ENCODE measurements around the gene GIMAP6. TPM values are rescaled to one million over a fixed set of nuclear protein-coding genes. Genes with fewer than 3 reads are reported as not detected.
"Not testable (repeated sequence)": the region's sequence is repeated elsewhere in the genome, so short reads cannot be mapped to it uniquely, and the experiment has no call there.

The GIMAP6 gene
- total and polyA plus RNA-seq, 7 donors: 5.8 to 25.0 (median 12.2) TPM

- H3K27ac ChIP-seq: no peak overlapping the region
- no peak for DNase-seq
- H3K27me3 ChIP-seq: no peaks in the 10 kb centered on the region
- TF ChIP-seq, protein P1, sequence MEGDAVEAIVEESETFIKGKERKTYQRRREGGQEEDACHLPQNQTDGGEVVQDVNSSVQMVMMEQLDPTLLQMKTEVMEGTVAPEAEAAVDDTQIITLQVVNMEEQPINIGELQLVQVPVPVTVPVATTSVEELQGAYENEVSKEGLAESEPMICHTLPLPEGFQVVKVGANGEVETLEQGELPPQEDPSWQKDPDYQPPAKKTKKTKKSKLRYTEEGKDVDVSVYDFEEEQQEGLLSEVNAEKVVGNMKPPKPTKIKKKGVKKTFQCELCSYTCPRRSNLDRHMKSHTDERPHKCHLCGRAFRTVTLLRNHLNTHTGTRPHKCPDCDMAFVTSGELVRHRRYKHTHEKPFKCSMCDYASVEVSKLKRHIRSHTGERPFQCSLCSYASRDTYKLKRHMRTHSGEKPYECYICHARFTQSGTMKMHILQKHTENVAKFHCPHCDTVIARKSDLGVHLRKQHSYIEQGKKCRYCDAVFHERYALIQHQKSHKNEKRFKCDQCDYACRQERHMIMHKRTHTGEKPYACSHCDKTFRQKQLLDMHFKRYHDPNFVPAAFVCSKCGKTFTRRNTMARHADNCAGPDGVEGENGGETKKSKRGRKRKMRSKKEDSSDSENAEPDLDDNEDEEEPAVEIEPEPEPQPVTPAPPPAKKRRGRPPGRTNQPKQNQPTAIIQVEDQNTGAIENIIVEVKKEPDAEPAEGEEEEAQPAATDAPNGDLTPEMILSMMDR (IDR thresholded peaks at IDR 0.05): no peak
- TF ChIP-seq POLR2AphosphoS5 (IDR thresholded peaks at IDR 0.05): no peak
- TF ChIP-seq EP300 (IDR thresholded peaks at IDR 0.05): no peak
- TF ChIP-seq POLR2A (IDR thresholded peaks at IDR 0.05): no peak
- H3K9me3 ChIP-seq: no peaks in the 10 kb centered on the region
- H3K4me3 ChIP-seq: no peak overlapping the region
- no peaks in the 10 kb centered on the region for H3K36me3 ChIP-seq
- H3K4me1 ChIP-seq: no peaks in the 10 kb centered on the region
- 87 to 93% methylated on average over 3 of the region's 3 CpGs for WGBS, 2 donors
- intact Hi-C loops (cut with DNase I): no loop called here
These were observed 12.1 kb downstream of the GIMAP6 start for GRCh38 chr7:150620061-150620460.

- H3K4me3 ChIP-seq; H3K27ac ChIP-seq; H3K36me3 ChIP-seq; H3K4me1 ChIP-seq; intact Hi-C loops (cut with DNase I); DNase-seq; H3K27me3 ChIP-seq; H3K9me3 ChIP-seq: not testable (repeated sequence)
- 65 to 74% methylated on average over 5 of the region's 5 CpGs for WGBS, 2 donors
These were observed 16.9 kb downstream of the GIMAP6 start for GRCh38 chr7:150615221-150615755.

GRCh38 chr7:150614426-150614825, 17.8 kb downstream of the GIMAP6 start:
- WGBS, 2 donors: 89 to 91% methylated on average over 1 of the region's 1 CpG
- H3K27me3 ChIP-seq; H3K4me1 ChIP-seq; intact Hi-C loops (cut with DNase I); H3K36me3 ChIP-seq; H3K4me3 ChIP-seq; H3K27ac ChIP-seq; DNase-seq; H3K9me3 ChIP-seq: not testable (repeated sequence)

DNA sequence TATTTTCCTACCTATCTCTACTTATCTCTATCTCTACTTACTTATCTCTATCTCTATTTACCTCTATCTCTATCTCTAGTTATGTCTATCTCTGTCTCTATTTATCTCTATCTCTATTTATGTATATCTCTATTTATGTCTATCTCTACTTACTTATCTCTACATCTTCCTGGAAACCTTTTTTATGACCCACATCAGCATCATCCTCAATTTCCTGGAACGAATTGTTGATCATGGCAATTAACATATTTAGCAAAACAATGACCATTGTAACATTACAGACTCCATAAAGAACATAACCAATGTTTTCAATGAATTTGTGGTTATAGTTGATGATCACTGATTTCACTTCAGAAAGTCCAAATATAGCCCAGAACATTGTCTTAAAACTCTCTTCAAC, 18.3 kb downstream of the GIMAP6 start:
- Histone ChIP-seq H3K4me3 (no peak overlapping the region), H3K36me3 (no peaks in the 10 kb centered on the region), H3K9me3 (no peaks in the 10 kb centered on the region), H3K4me1 (no peaks in the 10 kb centered on the region), H3K27me3 (no peaks in the 10 kb centered on the region), H3K27ac (no peak overlapping the region)
- TF ChIP-seq, protein P1 (IDR thresholded peaks at IDR 0.05): no peak
- TF ChIP-seq EP300 (IDR thresholded peaks at IDR 0.05) (no peak), POLR2AphosphoS5 (IDR thresholded peaks at IDR 0.05) (no peak), POLR2A (IDR thresholded peaks at IDR 0.05) (no peak)
- 3 to 54% methylated on average over 1 of the region's 1 CpG for WGBS, 2 donors
- intact Hi-C loops (cut with DNase I): no loop called here
- no peak for DNase-seq

GRCh38 chr7:150612925-150613324, 19.3 kb downstream of the GIMAP6 start:
- H3K27me3 ChIP-seq: no peaks in the 10 kb centered on the region
- no peak overlapping the region for H3K4me3 ChIP-seq

DNA sequence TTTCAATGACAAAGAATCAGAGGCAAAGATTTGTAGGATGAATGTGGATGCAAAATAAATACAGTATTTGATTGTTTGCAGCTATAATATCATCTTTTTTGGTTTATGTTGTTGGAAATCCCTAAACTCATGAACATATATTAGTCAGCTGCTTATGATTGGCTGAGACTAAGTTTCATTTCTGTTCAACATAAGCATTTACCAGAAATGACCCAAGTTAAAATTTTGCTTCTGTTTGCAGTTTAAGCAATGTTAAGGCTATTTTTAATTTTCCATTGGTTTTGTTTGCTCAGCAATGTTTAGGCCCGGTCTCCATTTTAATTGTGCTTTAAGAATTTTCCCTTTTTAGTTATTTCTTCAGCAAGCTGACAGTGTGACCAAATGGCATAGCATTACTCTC, 22.0 kb downstream of the GIMAP6 start:
- no peaks in the 10 kb centered on the region for H3K27me3 ChIP-seq
- H3K36me3 ChIP-seq: no peaks in the 10 kb centered on the region
- no peak overlapping the region for H3K4me3 ChIP-seq
- no peak overlapping the region for H3K27ac ChIP-seq
- TF ChIP-seq POLR2A (IDR thresholded peaks at IDR 0.05) (no peak), POLR2AphosphoS5 (IDR thresholded peaks at IDR 0.05) (no peak), EP300 (IDR thresholded peaks at IDR 0.05) (no peak)
- TF ChIP-seq, protein P1 (IDR thresholded peaks at IDR 0.05): no peak
- intact Hi-C loops (cut with DNase I): no loop called here
- no peaks in the 10 kb centered on the region for H3K4me1 ChIP-seq
- H3K9me3 ChIP-seq: no peaks in the 10 kb centered on the region
- DNase-seq: no peak
- WGBS, 2 donors: 61 to 80% methylated on average over 1 of the region's 1 CpG

More at GRCh38 chr7:150612925-150613324, 19.3 kb downstream of the GIMAP6 start:
- no peaks in the 10 kb centered on the region for H3K4me1 ChIP-seq
- H3K27ac ChIP-seq: no peak overlapping the region
- no peak for DNase-seq
- 80 to 82% methylated on average over 3 of the region's 3 CpGs for WGBS, 2 donors
- intact Hi-C loops (cut with DNase I): no loop called here
- no peaks in the 10 kb centered on the region for H3K36me3 ChIP-seq
- TF ChIP-seq EP300 (IDR thresholded peaks at IDR 0.05) (no peak), POLR2A (IDR thresholded peaks at IDR 0.05) (no peak), POLR2AphosphoS5 (IDR thresholded peaks at IDR 0.05) (no peak)
- TF ChIP-seq, protein P1 (IDR thresholded peaks at IDR 0.05): no peak
- no peaks in the 10 kb centered on the region for H3K9me3 ChIP-seq

DNA sequence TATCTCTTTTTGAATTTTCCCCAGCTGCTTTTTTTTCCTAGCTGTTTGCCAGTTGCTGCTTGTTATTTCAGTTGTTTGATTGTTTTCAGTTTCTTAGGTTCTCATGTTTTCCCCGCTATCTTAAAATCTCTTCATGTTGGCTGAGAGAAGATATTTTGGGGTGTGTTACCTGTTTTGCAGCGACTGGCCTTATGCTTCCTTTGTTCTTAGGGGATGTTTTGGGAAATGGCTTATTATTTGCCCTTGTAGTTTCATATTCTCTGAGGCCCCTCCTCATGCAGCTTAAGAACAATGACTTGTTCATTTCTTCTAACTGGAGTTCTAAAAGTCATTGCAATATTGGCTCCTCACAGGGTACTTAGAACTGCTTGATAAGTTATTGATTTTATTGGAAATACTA, 28.6 kb downstream of the GIMAP6 start:
- H3K27ac ChIP-seq; H3K9me3 ChIP-seq; H3K4me1 ChIP-seq; H3K27me3 ChIP-seq; DNase-seq; intact Hi-C loops (cut with DNase I); H3K4me3 ChIP-seq; H3K36me3 ChIP-seq: not testable (repeated sequence)
- 66 to 81% methylated on average over 2 of the region's 2 CpGs for WGBS, 2 donors
